ENCODE results near the gene MTSS2. TPM values are rescaled to one million over a fixed set of nuclear protein-coding genes. Genes with fewer than 3 reads are reported as not detected.
A peak's percentile ranks its signal among the peaks of the same experiment; 100 is the strongest.

MTSS2 gene
- total RNA-seq, 1 experiment from 2014 or later, result 47.6 TPM

DNA sequence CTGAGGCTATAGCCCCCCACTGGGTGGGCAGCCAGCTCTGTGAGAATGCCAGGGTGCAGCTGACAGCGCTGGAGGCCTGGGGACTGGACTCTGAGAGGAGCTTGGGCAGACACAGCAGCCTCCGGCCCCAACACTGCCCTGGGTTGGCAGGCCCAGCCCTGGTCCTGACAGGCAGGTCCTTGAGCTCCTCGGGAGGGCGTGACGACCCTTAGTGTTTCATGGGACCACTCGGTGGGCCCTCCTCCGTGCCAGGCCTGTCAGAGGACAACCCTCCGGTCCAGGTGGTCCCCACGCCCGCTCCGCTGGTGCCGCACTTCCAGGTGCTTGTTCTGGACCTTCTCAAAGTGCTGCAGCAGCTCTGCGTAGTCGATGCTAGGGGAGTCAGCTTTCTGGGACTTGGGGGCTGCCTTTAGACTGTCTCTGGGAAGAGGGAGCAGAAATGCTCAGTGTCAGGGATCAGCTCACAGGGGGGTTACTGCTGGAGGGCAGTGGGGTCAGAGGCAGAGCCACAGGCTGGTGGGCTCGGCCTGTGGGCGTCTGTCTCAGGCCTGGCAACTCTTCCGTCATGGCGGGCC lies 1.9 kb upstream of the MTSS2 start:
- no peak overlapping the region for H3K4me3 ChIP-seq (ENCODE audit: low read depth, low read length, poor library complexity, severe bottlenecking)

DNA sequence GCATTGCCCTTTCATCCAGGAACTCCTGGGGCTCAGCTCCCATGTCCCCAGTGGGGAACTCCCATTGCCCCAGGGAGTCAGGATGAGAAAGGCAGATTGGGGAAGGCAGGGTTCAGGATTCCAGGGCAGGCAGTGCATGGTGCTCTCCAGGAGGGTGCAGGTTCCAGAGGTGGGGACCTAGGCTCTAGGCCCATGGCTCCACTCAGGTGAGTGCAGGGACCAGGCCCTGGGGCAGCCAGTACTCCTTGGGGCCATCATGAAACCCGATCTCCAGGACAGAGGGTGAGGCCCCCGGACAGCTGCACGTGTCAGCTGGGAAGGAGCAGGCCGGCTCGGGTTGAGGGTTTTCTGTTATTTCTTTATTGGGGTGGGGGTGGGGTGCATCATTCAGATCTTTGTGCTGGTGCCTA lies 1.3 kb upstream of the MTSS2 start:
- ChIA-PET CTCF (interaction anchor here (1.0 to 1.3 kb wide), 2 partner anchors 83 to 84 kb away, joined by 3 to 4 read pairs; no protein-coding TSS in a partner anchor), POLR2A (ENCODE audit: low non-redundant PET) (interaction anchor here (0.6 kb wide), 1 partner anchor 16 kb away, joined by 3 read pairs; no protein-coding TSS in a partner anchor)
- H3K9me3 ChIP-seq (ENCODE audit: low read depth, low read length, poor library complexity, severe bottlenecking), result no peaks in the 10 kb centered on the region
- no peaks in the 10 kb centered on the region for H3K27me3 ChIP-seq (replicated peaks; ENCODE audit: insufficient read depth, low read depth, low read length, poor library complexity)
- BruUV-seq (replicated peaks), result no TSS peak
- intact Hi-C loops (cut with micrococcal nuclease; ENCODE audit: unreplicated experiment), result loop anchor here (5.0 to 10.0 kb wide), 2 partner anchors 65 to 678 kb away; no protein-coding TSS in a partner anchor
- TF ChIP-seq, protein P1, sequence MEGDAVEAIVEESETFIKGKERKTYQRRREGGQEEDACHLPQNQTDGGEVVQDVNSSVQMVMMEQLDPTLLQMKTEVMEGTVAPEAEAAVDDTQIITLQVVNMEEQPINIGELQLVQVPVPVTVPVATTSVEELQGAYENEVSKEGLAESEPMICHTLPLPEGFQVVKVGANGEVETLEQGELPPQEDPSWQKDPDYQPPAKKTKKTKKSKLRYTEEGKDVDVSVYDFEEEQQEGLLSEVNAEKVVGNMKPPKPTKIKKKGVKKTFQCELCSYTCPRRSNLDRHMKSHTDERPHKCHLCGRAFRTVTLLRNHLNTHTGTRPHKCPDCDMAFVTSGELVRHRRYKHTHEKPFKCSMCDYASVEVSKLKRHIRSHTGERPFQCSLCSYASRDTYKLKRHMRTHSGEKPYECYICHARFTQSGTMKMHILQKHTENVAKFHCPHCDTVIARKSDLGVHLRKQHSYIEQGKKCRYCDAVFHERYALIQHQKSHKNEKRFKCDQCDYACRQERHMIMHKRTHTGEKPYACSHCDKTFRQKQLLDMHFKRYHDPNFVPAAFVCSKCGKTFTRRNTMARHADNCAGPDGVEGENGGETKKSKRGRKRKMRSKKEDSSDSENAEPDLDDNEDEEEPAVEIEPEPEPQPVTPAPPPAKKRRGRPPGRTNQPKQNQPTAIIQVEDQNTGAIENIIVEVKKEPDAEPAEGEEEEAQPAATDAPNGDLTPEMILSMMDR (conservative IDR thresholded peaks at IDR 0.05; ENCODE audit: low read depth, low read length), result no peak
- TF ChIP-seq EZH2 (IDR thresholded peaks at IDR 0.05; ENCODE audit: borderline replicate concordance, low read depth, low read length, poor library complexity, severe bottlenecking), result no peak
- H3K4me3 ChIP-seq (ENCODE audit: low read depth, low read length, poor library complexity, severe bottlenecking), result no peak overlapping the region
- no peaks in the 10 kb centered on the region for H3K36me3 ChIP-seq (ENCODE audit: insufficient read depth, low read length, poor library complexity, severe bottlenecking)
- no peak for DNase-seq (ENCODE audit: low spot score)
- H3K27ac ChIP-seq (ENCODE audit: low read depth, low read length, poor library complexity, severe bottlenecking), result no peak overlapping the region
- H3K4me1 ChIP-seq (ENCODE audit: insufficient read depth, low read length, poor library complexity, severe bottlenecking), result peaks cover 27% of the 10 kb centered on the region

More for the DNA sequence above, 1.9 kb upstream of the MTSS2 start:
- no peaks in the 10 kb centered on the region for H3K27me3 ChIP-seq (replicated peaks; ENCODE audit: insufficient read depth, low read depth, low read length, poor library complexity)
- ChIA-PET POLR2A (ENCODE audit: low non-redundant PET) (interaction anchor here (0.6 kb wide), 1 partner anchor 16 kb away, joined by 3 read pairs; no protein-coding TSS in a partner anchor), CTCF (interaction anchor here (1.0 to 1.3 kb wide), 2 partner anchors 82 to 84 kb away, joined by 3 to 4 read pairs; no protein-coding TSS in a partner anchor)
- H3K36me3 ChIP-seq (ENCODE audit: insufficient read depth, low read length, poor library complexity, severe bottlenecking), result no peaks in the 10 kb centered on the region
- BruUV-seq (replicated peaks), result no TSS peak
- no peak for DNase-seq (ENCODE audit: low spot score)
- peaks cover 29% of the 10 kb centered on the region for H3K4me1 ChIP-seq (ENCODE audit: insufficient read depth, low read length, poor library complexity, severe bottlenecking)
- no peak overlapping the region for H3K27ac ChIP-seq (ENCODE audit: low read depth, low read length, poor library complexity, severe bottlenecking)
- TF ChIP-seq, protein P1 (conservative IDR thresholded peaks at IDR 0.05; ENCODE audit: low read depth, low read length), result no peak
- TF ChIP-seq EZH2 (IDR thresholded peaks at IDR 0.05; ENCODE audit: borderline replicate concordance, low read depth, low read length, poor library complexity, severe bottlenecking), result no peak
- H3K9me3 ChIP-seq (ENCODE audit: low read depth, low read length, poor library complexity, severe bottlenecking), result no peaks in the 10 kb centered on the region
- intact Hi-C loops (cut with micrococcal nuclease; ENCODE audit: unreplicated experiment), result loop anchor here (5.0 to 10.0 kb wide), 2 partner anchors 65 to 677 kb away; no protein-coding TSS in a partner anchor

DNA sequence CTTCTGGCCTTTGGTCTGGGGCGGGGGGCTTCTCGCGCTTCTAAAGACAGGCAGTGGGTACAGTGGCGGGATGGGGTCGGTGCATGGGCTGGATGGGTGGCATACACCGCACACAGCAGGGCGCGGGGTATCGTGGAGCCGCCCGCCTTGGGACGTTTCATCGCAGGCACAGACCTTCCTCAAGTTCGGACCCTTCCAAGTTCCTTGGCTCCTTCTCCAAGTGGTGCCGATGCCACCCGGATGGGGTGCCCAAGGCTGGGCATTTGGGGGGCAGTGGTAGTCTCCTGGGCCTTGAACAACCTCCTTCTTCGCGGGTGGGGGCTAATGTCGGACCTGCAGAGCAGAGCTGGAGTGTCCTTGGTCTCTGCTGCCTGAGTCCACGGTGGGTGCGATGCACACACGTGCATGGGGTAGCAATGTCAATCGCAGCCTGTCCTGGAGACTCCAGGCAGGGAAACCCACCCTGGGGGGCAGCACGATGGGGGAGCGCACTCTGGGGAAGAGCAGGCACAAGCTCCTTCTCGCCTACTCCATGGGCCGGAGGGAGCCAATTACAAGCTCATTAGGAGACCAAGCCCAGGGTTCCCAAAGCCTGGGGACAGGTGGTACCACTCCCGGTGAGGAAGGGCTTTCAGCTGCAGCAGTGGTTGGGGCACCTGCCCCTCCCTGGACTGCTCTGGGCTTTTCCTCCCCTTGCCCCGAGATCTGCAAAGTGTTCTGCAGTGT lies 686 bp upstream of the MTSS2 start:
- POLR2A ChIA-PET (ENCODE audit: low non-redundant PET), result interaction anchor here (0.5 kb wide), 1 partner anchor 78 kb away, joined by 9 read pairs; no protein-coding TSS in a partner anchor
- no TSS peak for BruUV-seq (replicated peaks)

More for the DNA sequence above, 686 bp upstream of the MTSS2 start:
- peak overlapping the region; percentile 77 for H3K27ac ChIP-seq (ENCODE audit: low read depth, low read length, poor library complexity, severe bottlenecking)
- intact Hi-C loops (cut with micrococcal nuclease; ENCODE audit: unreplicated experiment), result loop anchor here (5.0 to 10.0 kb wide), 2 partner anchors 66 to 678 kb away; no protein-coding TSS in a partner anchor
- no peaks in the 10 kb centered on the region for H3K9me3 ChIP-seq (ENCODE audit: low read depth, low read length, poor library complexity, severe bottlenecking)
- H3K4me1 ChIP-seq (ENCODE audit: insufficient read depth, low read length, poor library complexity, severe bottlenecking), result peaks cover 24% of the 10 kb centered on the region
- TF ChIP-seq, protein P1 (conservative IDR thresholded peaks at IDR 0.05; ENCODE audit: low read depth, low read length), result no peak
- no peak for TF ChIP-seq EZH2 (IDR thresholded peaks at IDR 0.05; ENCODE audit: borderline replicate concordance, low read depth, low read length, poor library complexity, severe bottlenecking)
- no peak for DNase-seq (ENCODE audit: low spot score)
- H3K4me3 ChIP-seq (ENCODE audit: low read depth, low read length, poor library complexity, severe bottlenecking), result peak overlapping the region; percentile 43
- CTCF ChIA-PET, result interaction anchor here (1.0 to 1.3 kb wide), 2 partner anchors 84 to 85 kb away, joined by 3 to 4 read pairs; no protein-coding TSS in a partner anchor
- H3K36me3 ChIP-seq (ENCODE audit: insufficient read depth, low read length, poor library complexity, severe bottlenecking), result no peaks in the 10 kb centered on the region
- no peaks in the 10 kb centered on the region for H3K27me3 ChIP-seq (replicated peaks; ENCODE audit: insufficient read depth, low read depth, low read length, poor library complexity)
